SK-N-SH treated with all-trans-retinoic acid at 6 μM for 48 hours (cell line): ENCODE results near the gene MYBPC3.

ENCODE experiments used
- ATAC-seq: fragments of 200-7000 bp; cut with Tn5 transposase; 3 replicates; pipeline ENCODE4 v1.9.1; 2020; ENCODE audit warnings: mild to moderate bottlenecking, moderate library complexity
- ARNTL ChIP-seq: fragments of 450-650 bp; formaldehyde crosslinking; IDR thresholded peaks from 2 replicates; pipeline ENCODE4 v1.5.0; 2020; ENCODE audit warnings: low read depth, mild to moderate bottlenecking, moderate library complexity, borderline replicate concordance
- CSDC2 ChIP-seq: fragments of 250-450 bp; sonication (Bioruptor Pico); IDR thresholded peaks from 2 replicates; pipeline ENCODE4 v1.5.0; 2020; ENCODE audit warnings: mild to moderate bottlenecking, moderate library complexity
- CSRNP3 ChIP-seq: fragments of 250-450 bp; sonication (Bioruptor Pico); IDR thresholded peaks from 2 replicates; pipeline ENCODE4 v1.5.1; 2021; ENCODE audit warnings: mild to moderate bottlenecking, moderate library complexity
- ISL1 ChIP-seq: fragments of 250-450 bp; sonication (Bioruptor Pico); IDR thresholded peaks from 2 replicates; pipeline ENCODE4 v2.1.2; 2022; ENCODE audit warnings: mild to moderate bottlenecking, moderate library complexity
- OSR1 ChIP-seq: fragments of 250-450 bp; sonication (Bioruptor Pico); IDR thresholded peaks from 2 replicates; pipeline ENCODE4 v1.8.0; 2022; ENCODE audit warnings: moderate library complexity, mild to moderate bottlenecking, inconsistent platforms
- PPARA ChIP-seq: fragments of 250-450 bp; sonication (Bioruptor Pico); IDR thresholded peaks from 2 replicates; pipeline ENCODE4 v1.5.0; 2020; ENCODE audit warnings: mild to moderate bottlenecking, borderline replicate concordance
- RARB ChIP-seq: fragments of 250-450 bp; sonication (Bioruptor Pico); IDR thresholded peaks from 2 replicates; pipeline ENCODE4 v1.8.0; 2021; ENCODE audit warnings: mild to moderate bottlenecking, moderate library complexity
- SNAI2 ChIP-seq: fragments of 250-450 bp; sonication (Bioruptor Pico); IDR thresholded peaks from 2 replicates; pipeline ENCODE4 v1.5.0; 2020; ENCODE audit warnings: mild to moderate bottlenecking, moderate library complexity
- TCF4 ChIP-seq: fragments of 250-450 bp; sonication (Bioruptor Pico); IDR thresholded peaks from 2 replicates; pipeline ENCODE4 v1.8.0; 2021; ENCODE audit warnings: mild to moderate bottlenecking, moderate library complexity, borderline replicate concordance
- TOX ChIP-seq: fragments of 250-450 bp; sonication (Bioruptor Pico); IDR thresholded peaks from 2 replicates; pipeline ENCODE4 v1.8.0; 2021; ENCODE audit warnings: mild to moderate bottlenecking, moderate library complexity, borderline replicate concordance
- TSHZ2 ChIP-seq: fragments of 250-450 bp; sonication (Bioruptor Pico); IDR thresholded peaks from 2 replicates; pipeline ENCODE4 v1.5.0; 2020; ENCODE audit warnings: mild to moderate bottlenecking, moderate library complexity
- ZC3H10 ChIP-seq: fragments of 250-450 bp; sonication (Bioruptor Pico); IDR thresholded peaks from 2 replicates; pipeline ENCODE4 v1.5.1; 2021; ENCODE audit warnings: mild to moderate bottlenecking, moderate library complexity
- ZFP3 ChIP-seq: fragments of 250-450 bp; sonication (Bioruptor Pico); IDR thresholded peaks from 2 replicates; pipeline ENCODE4 v1.5.0; 2020; ENCODE audit warnings: mild to moderate bottlenecking, moderate library complexity
- ZFP30 ChIP-seq: fragments of 450-650 bp; formaldehyde crosslinking; IDR thresholded peaks from 2 replicates; pipeline ENCODE4 v1.5.0; 2022; ENCODE audit warnings: mild to moderate bottlenecking, moderate library complexity
- ZNF565 ChIP-seq: fragments of 450-650 bp; formaldehyde crosslinking; conservative IDR thresholded peaks from 2 replicates; pipeline ENCODE4 v1.5.0; 2020; ENCODE audit warnings: low read depth, mild to moderate bottlenecking, moderate library complexity
- ZNF70 ChIP-seq: fragments of 450-650 bp; formaldehyde crosslinking; IDR thresholded peaks from 2 replicates; pipeline ENCODE4 v1.5.0; 2020; ENCODE audit warnings: mild to moderate bottlenecking, moderate library complexity
- ZNF8 ChIP-seq: fragments of 450-650 bp; formaldehyde crosslinking; IDR thresholded peaks from 2 replicates; pipeline ENCODE4 v1.5.0; 2020; ENCODE audit warnings: mild to moderate bottlenecking, moderate library complexity
- TF ChIP-seq, protein P1 (sequence below): fragments of 250-450 bp; sonication (Bioruptor Pico); IDR thresholded peaks from 2 replicates; pipeline ENCODE4 v1.5.1; 2020; ENCODE audit warnings: low read depth, mild to moderate bottlenecking, moderate library complexity
- TF ChIP-seq, protein P2 (sequence below): fragments of 250-450 bp; sonication (Bioruptor Pico); IDR thresholded peaks from 2 replicates; pipeline ENCODE4 v1.8.0; 2020; ENCODE audit warnings: mild to moderate bottlenecking, moderate library complexity, borderline replicate concordance

MYBPC3 gene

DNA sequence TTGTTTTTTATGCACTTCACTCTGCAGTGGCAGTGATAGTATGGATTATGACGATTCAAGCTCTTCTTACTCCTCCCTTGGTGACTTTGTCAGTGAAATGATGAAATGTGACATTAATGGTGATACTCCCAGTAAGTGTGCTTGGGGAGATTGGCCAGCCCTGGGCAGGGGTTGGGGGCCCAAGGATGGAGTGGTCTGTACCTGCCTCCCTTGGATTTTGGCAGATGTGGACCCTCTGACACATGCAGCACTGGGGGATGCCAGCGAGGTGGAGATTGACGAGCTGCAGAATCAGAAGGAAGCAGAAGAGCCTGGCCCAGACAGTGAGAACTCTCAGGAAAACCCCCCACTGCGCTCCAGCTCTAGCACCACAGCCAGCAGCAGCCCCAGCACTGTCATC, 68.4 kb downstream of the MYBPC3 start:
- no peak for ATAC-seq
- TF ChIP-seq ZC3H10 (CRISPR knock-in tag) (no peak), ZNF8 (no peak), ZNF70 (CRISPR knock-in tag) (no peak), CSDC2 (CRISPR knock-in tag) (no peak), RARB (CRISPR knock-in tag) (no peak), TOX (CRISPR knock-in tag) (no peak), OSR1 (CRISPR knock-in tag) (no peak), ZNF565 (no peak), ARNTL (CRISPR knock-in tag) (no peak), ISL1 (CRISPR knock-in tag) (no peak), ZFP3 (CRISPR knock-in tag) (no peak), SNAI2 (CRISPR knock-in tag) (no peak), TCF4 (CRISPR knock-in tag) (no peak), ZFP30 (no peak)
- TF ChIP-seq, protein P1, sequence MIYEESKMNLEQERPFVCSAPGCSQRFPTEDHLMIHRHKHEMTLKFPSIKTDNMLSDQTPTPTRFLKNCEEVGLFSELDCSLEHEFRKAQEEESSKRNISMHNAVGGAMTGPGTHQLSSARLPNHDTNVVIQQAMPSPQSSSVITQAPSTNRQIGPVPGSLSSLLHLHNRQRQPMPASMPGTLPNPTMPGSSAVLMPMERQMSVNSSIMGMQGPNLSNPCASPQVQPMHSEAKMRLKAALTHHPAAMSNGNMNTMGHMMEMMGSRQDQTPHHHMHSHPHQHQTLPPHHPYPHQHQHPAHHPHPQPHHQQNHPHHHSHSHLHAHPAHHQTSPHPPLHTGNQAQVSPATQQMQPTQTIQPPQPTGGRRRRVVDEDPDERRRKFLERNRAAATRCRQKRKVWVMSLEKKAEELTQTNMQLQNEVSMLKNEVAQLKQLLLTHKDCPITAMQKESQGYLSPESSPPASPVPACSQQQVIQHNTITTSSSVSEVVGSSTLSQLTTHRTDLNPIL (CRISPR knock-in tag), result no peak
- TF ChIP-seq, protein P2, sequence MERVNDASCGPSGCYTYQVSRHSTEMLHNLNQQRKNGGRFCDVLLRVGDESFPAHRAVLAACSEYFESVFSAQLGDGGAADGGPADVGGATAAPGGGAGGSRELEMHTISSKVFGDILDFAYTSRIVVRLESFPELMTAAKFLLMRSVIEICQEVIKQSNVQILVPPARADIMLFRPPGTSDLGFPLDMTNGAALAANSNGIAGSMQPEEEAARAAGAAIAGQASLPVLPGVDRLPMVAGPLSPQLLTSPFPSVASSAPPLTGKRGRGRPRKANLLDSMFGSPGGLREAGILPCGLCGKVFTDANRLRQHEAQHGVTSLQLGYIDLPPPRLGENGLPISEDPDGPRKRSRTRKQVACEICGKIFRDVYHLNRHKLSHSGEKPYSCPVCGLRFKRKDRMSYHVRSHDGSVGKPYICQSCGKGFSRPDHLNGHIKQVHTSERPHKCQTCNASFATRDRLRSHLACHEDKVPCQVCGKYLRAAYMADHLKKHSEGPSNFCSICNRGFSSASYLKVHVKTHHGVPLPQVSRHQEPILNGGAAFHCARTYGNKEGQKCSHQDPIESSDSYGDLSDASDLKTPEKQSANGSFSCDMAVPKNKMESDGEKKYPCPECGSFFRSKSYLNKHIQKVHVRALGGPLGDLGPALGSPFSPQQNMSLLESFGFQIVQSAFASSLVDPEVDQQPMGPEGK (CRISPR knock-in tag), result no peak

GRCh38 chr11:47282462-47282861, 70.0 kb downstream of the MYBPC3 start:
- TF ChIP-seq ZFP30, result no peak
- TF ChIP-seq CSRNP3, result no peak
- TF ChIP-seq, protein P2 (CRISPR knock-in tag), result no peak
- no peak for TF ChIP-seq ZNF8
- TF ChIP-seq ZC3H10 (CRISPR knock-in tag), result no peak
- TF ChIP-seq SNAI2 (CRISPR knock-in tag), result no peak
- no peak for TF ChIP-seq ZNF70 (CRISPR knock-in tag)
- TF ChIP-seq TSHZ2, result no peak
- TF ChIP-seq ZNF565, result no peak
- no peak for TF ChIP-seq TOX (CRISPR knock-in tag)
- TF ChIP-seq PPARA (CRISPR knock-in tag), result no peak
- TF ChIP-seq OSR1 (CRISPR knock-in tag), result no peak
- no peak for TF ChIP-seq ARNTL (CRISPR knock-in tag)
- TF ChIP-seq ISL1 (CRISPR knock-in tag), result no peak
- no peak for TF ChIP-seq TCF4 (CRISPR knock-in tag)
- ATAC-seq, result no peak
